ENCODE data around the gene TP53I11. TPM values are rescaled to one million over a fixed set of nuclear protein-coding genes. Genes with fewer than 3 reads are reported as not detected.

TP53I11 gene
- total and polyA plus RNA-seq, 2 experiments from 2014 or later = 23.5 to 43.9 TPM

- no peak for TF ChIP-seq ETS1 (IDR thresholded peaks at IDR 0.05)
- TF ChIP-seq EZH2phosphoT487 (IDR thresholded peaks at IDR 0.05; ENCODE audit: unreplicated experiment) = no peak
- TF ChIP-seq ZNF331 (CRISPR knock-in tag; IDR thresholded peaks at IDR 0.05; ENCODE audit: low read depth) = no peak
- TF ChIP-seq CTCF (conservative IDR thresholded peaks at IDR 0.05; ENCODE audit: low read depth in 2 of 2) = no peak
- TF ChIP-seq CREB1 (CRISPR knock-in tag; IDR thresholded peaks at IDR 0.05; ENCODE audit: low read depth) = no peak
These were observed 67.4 kb downstream of the TP53I11 start (continued) for GRCh38 chr11:44883277-44883676.

Other genes starting within 250 kb of the TP53I11 start
- gene TSPAN18, start 223.9 kb downstream of the TP53I11 start, total RNA-seq (2014; rRNA removed; shearing (Covaris generic)) = 10.6 and 12.0 TPM in 2 replicates
- 5.8 and 6.0 TPM in 2 replicates for gene TSPAN18, start 223.9 kb downstream of the TP53I11 start, polyA plus RNA-seq (2016; fragmentation: Nextera tagmentation; extraction: Ambion mirVana)
- gene PRDM11, start 195.8 kb upstream of the TP53I11 start, total RNA-seq (2014; rRNA removed; shearing (Covaris generic)) = 10.4 and 13.4 TPM in 2 replicates
- 0.97 and 1.1 TPM in 2 replicates for gene PRDM11, start 195.8 kb upstream of the TP53I11 start, polyA plus RNA-seq (2016; fragmentation: Nextera tagmentation; extraction: Ambion mirVana)

Data from GM23338 (cell line).